Panc1 (cell line): Measurements from ENCODE around the gene PSMA3.

Experiments used
- POLR2AphosphoS5 ChIP-seq: IDR thresholded peaks from 2 replicates; pipeline ENCODE4 v1.6.1; 2012; ENCODE audit warnings: mild to moderate bottlenecking, low read depth, low read length, moderate library complexity
- TF ChIP-seq, protein P1 (sequence below): fragments of 450-650 bp; IDR thresholded peaks from 2 replicates; pipeline ENCODE4 v1.5.1; 2017; ENCODE audit warnings: mild to moderate bottlenecking
- TF ChIP-seq, protein P2 (sequence below), 2 experiments: IDR thresholded peaks; 2 replicates each; pipeline ENCODE4 v1.6.1; 2011 to 2012; ENCODE audit warnings: low read depth in 2 of 2, control low read depth in 1 of 2, low read length in 1 of 2, mild to moderate bottlenecking in 1 of 2, moderate library complexity in 1 of 2; ENCODE audit not compliant: insufficient read depth in 1 of 2

GRCh38 chr14:58283730-58284129, 39.1 kb downstream of the PSMA3 start:
- TF ChIP-seq, protein P1, sequence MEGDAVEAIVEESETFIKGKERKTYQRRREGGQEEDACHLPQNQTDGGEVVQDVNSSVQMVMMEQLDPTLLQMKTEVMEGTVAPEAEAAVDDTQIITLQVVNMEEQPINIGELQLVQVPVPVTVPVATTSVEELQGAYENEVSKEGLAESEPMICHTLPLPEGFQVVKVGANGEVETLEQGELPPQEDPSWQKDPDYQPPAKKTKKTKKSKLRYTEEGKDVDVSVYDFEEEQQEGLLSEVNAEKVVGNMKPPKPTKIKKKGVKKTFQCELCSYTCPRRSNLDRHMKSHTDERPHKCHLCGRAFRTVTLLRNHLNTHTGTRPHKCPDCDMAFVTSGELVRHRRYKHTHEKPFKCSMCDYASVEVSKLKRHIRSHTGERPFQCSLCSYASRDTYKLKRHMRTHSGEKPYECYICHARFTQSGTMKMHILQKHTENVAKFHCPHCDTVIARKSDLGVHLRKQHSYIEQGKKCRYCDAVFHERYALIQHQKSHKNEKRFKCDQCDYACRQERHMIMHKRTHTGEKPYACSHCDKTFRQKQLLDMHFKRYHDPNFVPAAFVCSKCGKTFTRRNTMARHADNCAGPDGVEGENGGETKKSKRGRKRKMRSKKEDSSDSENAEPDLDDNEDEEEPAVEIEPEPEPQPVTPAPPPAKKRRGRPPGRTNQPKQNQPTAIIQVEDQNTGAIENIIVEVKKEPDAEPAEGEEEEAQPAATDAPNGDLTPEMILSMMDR: no peak
- TF ChIP-seq, protein P2, sequence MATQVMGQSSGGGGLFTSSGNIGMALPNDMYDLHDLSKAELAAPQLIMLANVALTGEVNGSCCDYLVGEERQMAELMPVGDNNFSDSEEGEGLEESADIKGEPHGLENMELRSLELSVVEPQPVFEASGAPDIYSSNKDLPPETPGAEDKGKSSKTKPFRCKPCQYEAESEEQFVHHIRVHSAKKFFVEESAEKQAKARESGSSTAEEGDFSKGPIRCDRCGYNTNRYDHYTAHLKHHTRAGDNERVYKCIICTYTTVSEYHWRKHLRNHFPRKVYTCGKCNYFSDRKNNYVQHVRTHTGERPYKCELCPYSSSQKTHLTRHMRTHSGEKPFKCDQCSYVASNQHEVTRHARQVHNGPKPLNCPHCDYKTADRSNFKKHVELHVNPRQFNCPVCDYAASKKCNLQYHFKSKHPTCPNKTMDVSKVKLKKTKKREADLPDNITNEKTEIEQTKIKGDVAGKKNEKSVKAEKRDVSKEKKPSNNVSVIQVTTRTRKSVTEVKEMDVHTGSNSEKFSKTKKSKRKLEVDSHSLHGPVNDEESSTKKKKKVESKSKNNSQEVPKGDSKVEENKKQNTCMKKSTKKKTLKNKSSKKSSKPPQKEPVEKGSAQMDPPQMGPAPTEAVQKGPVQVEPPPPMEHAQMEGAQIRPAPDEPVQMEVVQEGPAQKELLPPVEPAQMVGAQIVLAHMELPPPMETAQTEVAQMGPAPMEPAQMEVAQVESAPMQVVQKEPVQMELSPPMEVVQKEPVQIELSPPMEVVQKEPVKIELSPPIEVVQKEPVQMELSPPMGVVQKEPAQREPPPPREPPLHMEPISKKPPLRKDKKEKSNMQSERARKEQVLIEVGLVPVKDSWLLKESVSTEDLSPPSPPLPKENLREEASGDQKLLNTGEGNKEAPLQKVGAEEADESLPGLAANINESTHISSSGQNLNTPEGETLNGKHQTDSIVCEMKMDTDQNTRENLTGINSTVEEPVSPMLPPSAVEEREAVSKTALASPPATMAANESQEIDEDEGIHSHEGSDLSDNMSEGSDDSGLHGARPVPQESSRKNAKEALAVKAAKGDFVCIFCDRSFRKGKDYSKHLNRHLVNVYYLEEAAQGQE (IDR thresholded peaks at IDR 0.05; ENCODE audit: insufficient read depth in 1 of 2, low read depth in 2 of 2, low read length in 1 of 2): no peak
- no peak for TF ChIP-seq POLR2AphosphoS5
